ENCODE measurements around the gene GREB1. TPM values are rescaled to one million over a fixed set of nuclear protein-coding genes. Genes with fewer than 3 reads are reported as not detected.

The GREB1 gene
- total and polyA plus RNA-seq, 4 experiments from 2014 or later = 0.19 to 1.1 TPM; not detected in 2

GRCh38 chr2:11513319-11513718 lies 20.5 kb upstream of the GREB1 start:
- H3K27me3 Mint-ChIP-seq = peaks cover 0 to 25% of the 10 kb centered on the region in 2 donors
- Histone ChIP-seq H3K9me3 (ENCODE audit: control insufficient read depth in 1 of 2, low read length in 2 of 2) (no peaks in the 10 kb centered on the region), H3K4me1 (ENCODE audit: insufficient read depth, low read length) (no peaks in the 10 kb centered on the region), H3K4me3 (ENCODE audit: low read length in 2 of 2) (no peak overlapping the region), H3K27me3 (ENCODE audit: insufficient read depth, low read length) (no peaks in the 10 kb centered on the region), H3K36me3 (ENCODE audit: insufficient read depth, low read length) (no peaks in the 10 kb centered on the region), H3K27ac (ENCODE audit: low read depth, low read length) (no peak overlapping the region)
- no peak for DNase-seq
- POLR2A ChIA-PET (ENCODE audit: partially characterized antibody) = no interaction called here
- no peaks in the 10 kb centered on the region for H3K4me1 Mint-ChIP-seq
- intact Hi-C loops (cut with micrococcal nuclease) = no loop called here
- CTCF ChIA-PET (ENCODE audit: partially characterized antibody) = no interaction called here
- peaks cover 0 to 3% (median under 1%) of the 10 kb centered on the region in 8 donors for H3K9me3 Mint-ChIP-seq
- no peak overlapping the region for H3K4me3 Mint-ChIP-seq
- H3K27ac Mint-ChIP-seq = no peak overlapping the region
- no peaks in the 10 kb centered on the region for H3K36me3 Mint-ChIP-seq

GRCh38 chr2:11514081-11514730 lies 19.6 kb upstream of the GREB1 start:
- intact Hi-C loops (cut with micrococcal nuclease) = no loop called here

GRCh38 chr2:11514904-11515303 lies 18.9 kb upstream of the GREB1 start:
- H3K4me1 Mint-ChIP-seq = no peaks in the 10 kb centered on the region
- H3K4me3 Mint-ChIP-seq = no peak overlapping the region
- H3K9me3 Mint-ChIP-seq = peaks cover 0 to 11% (median 5%) of the 10 kb centered on the region in 8 donors
- intact Hi-C loops (cut with micrococcal nuclease) = no loop called here
- Histone ChIP-seq H3K27ac (ENCODE audit: low read depth, low read length) (no peak overlapping the region), H3K27me3 (ENCODE audit: insufficient read depth, low read length) (no peaks in the 10 kb centered on the region), H3K9me3 (ENCODE audit: control insufficient read depth in 1 of 2, low read length in 2 of 2) (no peaks in the 10 kb centered on the region), H3K4me3 (ENCODE audit: low read length in 2 of 2) (no peak overlapping the region), H3K4me1 (ENCODE audit: insufficient read depth, low read length) (no peaks in the 10 kb centered on the region), H3K36me3 (ENCODE audit: insufficient read depth, low read length) (no peaks in the 10 kb centered on the region)
- POLR2A ChIA-PET (ENCODE audit: partially characterized antibody) = no interaction called here
- CTCF ChIA-PET (ENCODE audit: partially characterized antibody) = no interaction called here
- no peak overlapping the region for H3K27ac Mint-ChIP-seq
- no peak for DNase-seq
- no peaks in the 10 kb centered on the region for H3K36me3 Mint-ChIP-seq
- peaks cover 0 to 25% of the 10 kb centered on the region in 2 donors for H3K27me3 Mint-ChIP-seq

More at GRCh38 chr2:11514081-11514730, 19.6 kb upstream of the GREB1 start:
- ChIA-PET POLR2A (ENCODE audit: partially characterized antibody) (no interaction called here), CTCF (ENCODE audit: partially characterized antibody) (no interaction called here)
- Histone ChIP-seq H3K4me1 (ENCODE audit: insufficient read depth, low read length) (no peaks in the 10 kb centered on the region), H3K27me3 (ENCODE audit: insufficient read depth, low read length) (no peaks in the 10 kb centered on the region), H3K9me3 (ENCODE audit: control insufficient read depth in 1 of 2, low read length in 2 of 2) (no peaks in the 10 kb centered on the region), H3K36me3 (ENCODE audit: insufficient read depth, low read length) (no peaks in the 10 kb centered on the region), H3K27ac (ENCODE audit: low read depth, low read length) (no peak overlapping the region), H3K4me3 (ENCODE audit: low read length in 2 of 2) (no peak overlapping the region)
- H3K27ac Mint-ChIP-seq = no peak overlapping the region
- no peak overlapping the region for H3K4me3 Mint-ChIP-seq
- DNase-seq = no peak
- H3K27me3 Mint-ChIP-seq = peaks cover 0 to 25% of the 10 kb centered on the region in 2 donors
- no peaks in the 10 kb centered on the region for H3K36me3 Mint-ChIP-seq
- peaks cover 0 to 10% (median 3%) of the 10 kb centered on the region in 8 donors for H3K9me3 Mint-ChIP-seq
- H3K4me1 Mint-ChIP-seq = no peaks in the 10 kb centered on the region

GRCh38 chr2:11515490-11515981 lies 18.3 kb upstream of the GREB1 start:
- intact Hi-C loops (cut with micrococcal nuclease) = no loop called here
- POLR2A ChIA-PET (ENCODE audit: partially characterized antibody) = no interaction called here
- Mint-ChIP-seq H3K4me1 (no peaks in the 10 kb centered on the region), H3K9me3 (peaks cover 0 to 18% (median 8%) of the 10 kb centered on the region in 8 donors), H3K4me3 (no peak overlapping the region), H3K36me3 (no peaks in the 10 kb centered on the region), H3K27me3 (peaks cover 1 to 27% of the 10 kb centered on the region in 2 donors), H3K27ac (no peak overlapping the region)
- no peak overlapping the region for H3K4me3 ChIP-seq (ENCODE audit: low read length in 2 of 2)
- H3K27ac ChIP-seq (ENCODE audit: low read depth, low read length) = no peak overlapping the region
- no peaks in the 10 kb centered on the region for H3K27me3 ChIP-seq (ENCODE audit: insufficient read depth, low read length)
- no peaks in the 10 kb centered on the region for H3K9me3 ChIP-seq (ENCODE audit: control insufficient read depth in 1 of 2, low read length in 2 of 2)
- H3K36me3 ChIP-seq (ENCODE audit: insufficient read depth, low read length) = no peaks in the 10 kb centered on the region
- no peaks in the 10 kb centered on the region for H3K4me1 ChIP-seq (ENCODE audit: insufficient read depth, low read length)
- CTCF ChIA-PET (ENCODE audit: partially characterized antibody) = no interaction called here
- no peak for DNase-seq

- Histone ChIP-seq H3K27me3 (ENCODE audit: insufficient read depth, low read length) (no peaks in the 10 kb centered on the region), H3K9me3 (ENCODE audit: control insufficient read depth in 1 of 2, low read length in 2 of 2) (no peaks in the 10 kb centered on the region), H3K27ac (ENCODE audit: low read depth, low read length) (no peak overlapping the region), H3K4me1 (ENCODE audit: insufficient read depth, low read length) (no peaks in the 10 kb centered on the region), H3K36me3 (ENCODE audit: insufficient read depth, low read length) (no peaks in the 10 kb centered on the region), H3K4me3 (ENCODE audit: low read length in 2 of 2) (no peak overlapping the region)
- intact Hi-C loops (cut with micrococcal nuclease) = no loop called here
- no peak overlapping the region for H3K27ac Mint-ChIP-seq
- peaks cover 2 to 19% of the 10 kb centered on the region in 2 donors for H3K27me3 Mint-ChIP-seq
- ChIA-PET POLR2A (ENCODE audit: partially characterized antibody) (no interaction called here), CTCF (ENCODE audit: partially characterized antibody) (no interaction called here)
- peaks cover 0 to 25% (median 10%) of the 10 kb centered on the region in 8 donors for H3K9me3 Mint-ChIP-seq
- H3K36me3 Mint-ChIP-seq = no peaks in the 10 kb centered on the region
- H3K4me1 Mint-ChIP-seq = no peaks in the 10 kb centered on the region
- H3K4me3 Mint-ChIP-seq = no peak overlapping the region
- no peak for DNase-seq
Observed at GRCh38 chr2:11516984-11517648, 16.7 kb upstream of the GREB1 start.

GRCh38 chr2:11517906-11518305 lies 15.9 kb upstream of the GREB1 start:
- Histone ChIP-seq H3K9me3 (ENCODE audit: control insufficient read depth in 1 of 2, low read length in 2 of 2) (no peaks in the 10 kb centered on the region), H3K27me3 (ENCODE audit: insufficient read depth, low read length) (no peaks in the 10 kb centered on the region), H3K27ac (ENCODE audit: low read depth, low read length) (no peak overlapping the region), H3K4me1 (ENCODE audit: insufficient read depth, low read length) (no peaks in the 10 kb centered on the region), H3K36me3 (ENCODE audit: insufficient read depth, low read length) (no peaks in the 10 kb centered on the region), H3K4me3 (ENCODE audit: low read length in 2 of 2) (no peak overlapping the region)
- Mint-ChIP-seq H3K36me3 (no peaks in the 10 kb centered on the region), H3K27me3 (peaks cover 2 to 17% of the 10 kb centered on the region in 2 donors), H3K27ac (no peak overlapping the region), H3K9me3 (peaks cover 0 to 25% (median 10%) of the 10 kb centered on the region in 8 donors), H3K4me1 (no peaks in the 10 kb centered on the region), H3K4me3 (no peak overlapping the region)
- ChIA-PET POLR2A (ENCODE audit: partially characterized antibody) (no interaction called here), CTCF (ENCODE audit: partially characterized antibody) (no interaction called here)
- intact Hi-C loops (cut with micrococcal nuclease) = no loop called here
- DNase-seq = no peak

GRCh38 chr2:11520092-11520693 lies 13.7 kb upstream of the GREB1 start:
- Mint-ChIP-seq H3K36me3 (no peaks in the 10 kb centered on the region), H3K27ac (no peak overlapping the region), H3K4me3 (no peak overlapping the region), H3K9me3 (peaks cover 0 to 25% (median 10%) of the 10 kb centered on the region in 8 donors), H3K4me1 (no peaks in the 10 kb centered on the region), H3K27me3 (peaks cover 7 to 13% of the 10 kb centered on the region in 2 donors)
- H3K9me3 ChIP-seq (ENCODE audit: control insufficient read depth in 1 of 2, low read length in 2 of 2) = no peaks in the 10 kb centered on the region
- H3K27me3 ChIP-seq (ENCODE audit: insufficient read depth, low read length) = no peaks in the 10 kb centered on the region
- no peak overlapping the region for H3K4me3 ChIP-seq (ENCODE audit: low read length in 2 of 2)
- DNase-seq = no peak
- H3K27ac ChIP-seq (ENCODE audit: low read depth, low read length) = no peak overlapping the region
- no peaks in the 10 kb centered on the region for H3K4me1 ChIP-seq (ENCODE audit: insufficient read depth, low read length)
- CTCF ChIA-PET (ENCODE audit: partially characterized antibody) = interaction anchor here (1.0 kb wide), 1 partner anchor 63 kb away, joined by 4 read pairs; no protein-coding TSS in a partner anchor
- intact Hi-C loops (cut with micrococcal nuclease) = no loop called here
- POLR2A ChIA-PET (ENCODE audit: partially characterized antibody) = no interaction called here
- no peaks in the 10 kb centered on the region for H3K36me3 ChIP-seq (ENCODE audit: insufficient read depth, low read length)

Data from CD4-positive, alpha-beta memory T cell (primary cell).